RWPE2 (cell line): Measurements from ENCODE around the gene NECAB2.

Experiments used
- ATAC-seq: fragments of 200-7000 bp; cut with Tn5 transposase; 3 replicates; pipeline ENCODE4 v1.9.1; 2021; ENCODE audit warnings: low read depth
- DNase-seq: peaks from one replicate; pipeline ENCODE4 v3.0.0-alpha.2; 2020; ENCODE audit warnings: low spot score
- H3K27ac ChIP-seq: fragments of 450-650 bp; 2 replicates; pipeline ENCODE4 v1.5.1; 2017; ENCODE audit warnings: mild to moderate bottlenecking; ENCODE audit not compliant: poor library complexity, severe bottlenecking
- H3K27me3 ChIP-seq: fragments of 250-450 bp; sonication (Bioruptor Pico); 2 replicates; pipeline ENCODE4 v1.5.1; 2021; ENCODE audit warnings: mild to moderate bottlenecking, moderate library complexity; ENCODE audit not compliant: insufficient read depth, poor library complexity, severe bottlenecking
- H3K36me3 ChIP-seq: fragments of 250-450 bp; sonication (Bioruptor Pico); 2 replicates; pipeline ENCODE4 v1.5.1; 2020; ENCODE audit warnings: low read depth, mild to moderate bottlenecking, moderate library complexity
- H3K4me1 ChIP-seq: fragments of 250-450 bp; sonication (Bioruptor Pico); 2 replicates; pipeline ENCODE4 v1.5.1; 2021; ENCODE audit warnings: mild to moderate bottlenecking, moderate library complexity; ENCODE audit not compliant: insufficient read depth, poor library complexity, severe bottlenecking
- H3K4me3 ChIP-seq: fragments of 250-450 bp; sonication (Bioruptor Pico); 2 replicates; pipeline ENCODE4 v1.5.1; 2021; ENCODE audit warnings: mild to moderate bottlenecking, moderate library complexity; ENCODE audit not compliant: severe bottlenecking
- H3K9me3 ChIP-seq: fragments of 250-450 bp; sonication (Bioruptor Pico); 2 replicates; pipeline ENCODE4 v1.5.1; 2021; ENCODE audit warnings: mild to moderate bottlenecking, moderate library complexity; ENCODE audit not compliant: severe bottlenecking
- CTCF ChIP-seq: fragments of 450-650 bp; IDR thresholded peaks from one replicate; pipeline ENCODE4 v1.5.1; 2017; ENCODE audit warnings: mild to moderate bottlenecking, moderate library complexity; ENCODE audit not compliant: poor library complexity, severe bottlenecking

Gene NECAB2

GRCh38 chr16:83966153-83966696 lies 1.8 kb upstream of the NECAB2 start:
- DNase-seq (no peak), ATAC-seq (no peak)
- TF ChIP-seq CTCF = no peak
- Histone ChIP-seq H3K36me3 (0 out of 2 replicates have a peak, but pooled peaks cover 4% of the 10 kb centered on the region), H3K27ac (no peak overlapping the region), H3K4me1 (no peaks in the 10 kb centered on the region), H3K27me3 (peaks cover 5% of the 10 kb centered on the region), H3K4me3 (no peak overlapping the region), H3K9me3 (no peaks in the 10 kb centered on the region)

GRCh38 chr16:83967091-83967490 lies 953 bp upstream of the NECAB2 start:
- DNase-seq = no peak
- TF ChIP-seq CTCF = no peak
- no peak for ATAC-seq
- peaks cover 5% of the 10 kb centered on the region for H3K27me3 ChIP-seq
- H3K4me3 ChIP-seq = no peak overlapping the region
- 0 out of 2 replicates have a peak, but pooled peaks cover 2% of the 10 kb centered on the region for H3K36me3 ChIP-seq
- no peak overlapping the region for H3K27ac ChIP-seq
- no peaks in the 10 kb centered on the region for H3K4me1 ChIP-seq
- no peaks in the 10 kb centered on the region for H3K9me3 ChIP-seq

GRCh38 chr16:83968306-83968851 lies 335 bp downstream of the NECAB2 start:
- TF ChIP-seq CTCF = peak; percentile 51
- peak overlapping the region; percentile 24 for H3K4me3 ChIP-seq
- H3K4me1 ChIP-seq = no peaks in the 10 kb centered on the region
- no peak overlapping the region for H3K27ac ChIP-seq
- H3K9me3 ChIP-seq = no peaks in the 10 kb centered on the region
- DNase-seq (no peak), ATAC-seq (no peak)
- peaks cover 5% of the 10 kb centered on the region for H3K27me3 ChIP-seq
- H3K36me3 ChIP-seq = no peaks in the 10 kb centered on the region

DNA sequence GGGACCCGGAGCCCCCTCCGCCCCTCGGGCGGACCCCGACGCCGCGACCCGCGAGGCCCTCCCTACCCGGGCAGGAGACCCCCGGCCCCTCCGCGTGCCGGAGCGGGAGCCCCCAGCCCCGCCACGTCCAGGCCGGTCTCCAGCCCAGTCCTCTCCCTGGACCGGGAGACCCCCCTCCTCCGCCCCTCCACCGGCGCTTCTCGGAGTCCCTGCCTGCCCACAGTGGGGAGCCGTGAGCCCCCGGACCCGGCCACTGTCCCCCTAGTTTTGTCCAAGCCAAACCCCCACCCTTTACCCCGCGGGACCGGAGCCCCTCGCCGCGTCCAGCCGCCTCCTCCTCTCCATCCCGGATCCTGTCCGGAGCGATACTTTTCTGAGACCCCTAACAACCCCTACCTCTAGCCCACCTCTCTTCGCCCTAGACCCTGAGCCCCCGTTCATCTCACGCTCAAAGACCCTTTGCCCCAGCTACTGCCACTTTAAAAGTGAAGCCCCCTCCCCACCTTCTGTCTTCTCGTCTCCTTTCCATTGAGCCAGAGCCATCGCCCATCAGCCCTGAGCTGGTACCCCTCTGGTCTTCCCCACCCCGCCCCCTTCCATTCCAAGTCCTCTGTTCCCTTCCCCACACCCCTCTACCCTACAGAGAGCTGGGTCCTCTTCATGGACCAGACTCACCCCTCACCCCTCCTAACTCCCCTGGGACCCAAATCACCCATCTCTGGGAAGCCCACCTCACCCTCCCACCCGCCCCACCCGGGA lies 1.0 kb downstream of the NECAB2 start:
- Histone ChIP-seq H3K9me3 (no peaks in the 10 kb centered on the region), H3K4me3 (peak overlapping the region; percentile 24), H3K36me3 (no peaks in the 10 kb centered on the region), H3K4me1 (no peaks in the 10 kb centered on the region), H3K27me3 (peaks cover 5% of the 10 kb centered on the region), H3K27ac (no peak overlapping the region)
- no peak for TF ChIP-seq CTCF
- DNase-seq = no peak
- no peak for ATAC-seq
